Measurements from ENCODE around the gene DEPDC1.
A peak's percentile ranks its signal among the peaks of the same experiment; 100 is the strongest.

DEPDC1 gene

DNA sequence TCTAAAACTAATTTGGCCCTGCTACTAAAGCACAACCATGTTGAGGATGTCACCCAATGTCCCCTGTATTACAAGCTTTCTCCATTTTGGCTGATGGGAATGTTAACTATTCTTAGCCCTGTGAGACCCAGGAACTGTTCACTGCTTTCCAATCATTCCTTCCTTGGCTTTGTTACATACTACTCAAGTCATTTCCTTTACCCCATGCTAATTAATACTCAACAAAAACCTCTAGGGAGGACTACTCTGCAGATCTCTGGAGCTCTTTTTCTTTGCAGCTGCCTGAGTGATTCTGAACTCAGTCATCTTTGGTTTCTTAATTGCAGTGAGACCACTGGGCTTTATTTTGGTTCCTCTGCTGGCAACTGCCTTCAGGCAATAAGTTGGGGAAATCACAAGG is 23.8 kb downstream of the DEPDC1 start:
- no peak for DNase-seq (ENCODE audit: low spot score)

GRCh38 chr1:68470388-68470970 is 26.4 kb downstream of the DEPDC1 start:
- DNase-seq (ENCODE audit: low spot score) = peak; percentile 22

- DNase-seq (ENCODE audit: low spot score) = no peak
Measured at GRCh38 chr1:68464891-68465290, 32.0 kb downstream of the DEPDC1 start.

- DNase-seq (ENCODE audit: low spot score) = no peak
Measured at GRCh38 chr1:68460935-68461334, 35.9 kb downstream of the DEPDC1 start.

DNA sequence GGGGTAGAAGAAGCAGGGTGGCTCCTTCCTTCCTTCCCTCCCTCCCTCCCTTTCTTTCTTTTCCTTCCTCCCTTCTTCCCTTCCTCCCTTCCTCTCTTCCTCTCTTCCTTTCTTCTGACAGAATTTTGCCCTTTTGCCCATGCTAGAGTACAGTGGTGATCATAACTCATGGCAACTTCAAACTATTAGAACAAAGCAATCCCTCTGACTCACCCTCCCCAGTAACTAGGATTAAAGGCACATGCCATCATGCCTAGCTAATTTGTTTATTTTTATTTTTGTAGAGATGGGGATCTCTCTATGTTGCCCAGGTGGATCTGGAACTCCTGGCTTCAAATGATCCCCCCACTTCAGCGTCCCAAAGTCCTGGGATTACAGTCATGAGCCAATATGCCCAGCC is 37.1 kb downstream of the DEPDC1 start:
- DNase-seq (ENCODE audit: low spot score) = no peak

GRCh38 chr1:68459091-68459490 is 37.8 kb downstream of the DEPDC1 start:
- DNase-seq (ENCODE audit: low spot score) = no peak

DNA sequence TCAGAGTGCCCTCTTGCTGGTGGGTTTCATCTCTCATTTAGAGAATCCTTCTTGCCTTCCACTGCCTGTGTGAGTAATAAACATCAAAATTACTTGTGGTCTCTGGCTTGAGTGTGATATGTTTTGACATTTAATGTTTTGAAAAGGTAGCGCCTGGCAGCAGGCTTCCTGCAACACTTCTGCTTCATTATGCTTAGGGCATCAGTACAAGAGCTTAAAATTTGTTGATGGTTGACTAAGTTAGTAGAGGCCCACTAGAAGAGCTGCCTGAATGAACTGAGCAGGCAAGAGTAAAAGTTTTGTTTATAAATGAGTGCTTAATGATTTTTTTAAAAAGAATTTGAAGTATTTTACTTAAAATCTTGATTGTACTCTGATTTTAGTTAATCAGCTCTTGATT is 40.7 kb downstream of the DEPDC1 start:
- DNase-seq (ENCODE audit: low spot score) = no peak

- no peak for DNase-seq (ENCODE audit: low spot score)
Measured at GRCh38 chr1:68454534-68454933, 42.3 kb downstream of the DEPDC1 start.

DNA sequence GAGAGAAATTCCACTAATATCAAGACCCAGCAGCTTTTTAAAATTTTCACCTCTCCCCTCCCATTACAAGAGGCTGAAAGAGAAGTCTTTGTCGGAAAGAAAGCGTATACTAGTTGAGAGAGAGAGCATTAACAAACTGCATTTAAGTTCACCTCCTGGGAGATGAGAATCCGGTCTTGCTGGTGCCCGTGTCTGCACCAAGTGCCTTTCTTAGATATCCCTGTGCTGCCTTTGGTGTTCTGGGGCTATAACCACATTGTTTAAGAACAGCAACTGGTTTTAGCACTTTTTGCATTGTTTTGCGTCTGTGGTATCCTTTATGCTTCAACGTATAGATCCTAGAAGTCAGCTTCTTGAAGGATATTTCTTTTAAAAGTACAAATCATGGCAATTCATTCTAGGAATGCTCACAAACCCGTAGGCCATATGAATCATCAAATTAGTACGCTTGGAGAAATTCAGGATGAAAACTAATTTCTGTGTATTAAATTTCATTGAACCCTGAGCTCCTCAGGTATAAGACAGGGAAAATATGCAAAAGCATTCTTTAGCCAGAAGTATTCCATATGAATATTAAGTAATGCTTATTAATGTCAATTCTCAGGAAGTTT is 43.7 kb downstream of the DEPDC1 start:
- no peak for DNase-seq (ENCODE audit: low spot score)

- peak; percentile 29 for DNase-seq (ENCODE audit: low spot score)
Measured at GRCh38 chr1:68449901-68450300, 47.0 kb downstream of the DEPDC1 start, which contains the start of gene RPE65. TSS of gene RPE65 (minus strand) at chr1:68449954. CDS start at chr1:68449905, 49 bp downstream.

DNA sequence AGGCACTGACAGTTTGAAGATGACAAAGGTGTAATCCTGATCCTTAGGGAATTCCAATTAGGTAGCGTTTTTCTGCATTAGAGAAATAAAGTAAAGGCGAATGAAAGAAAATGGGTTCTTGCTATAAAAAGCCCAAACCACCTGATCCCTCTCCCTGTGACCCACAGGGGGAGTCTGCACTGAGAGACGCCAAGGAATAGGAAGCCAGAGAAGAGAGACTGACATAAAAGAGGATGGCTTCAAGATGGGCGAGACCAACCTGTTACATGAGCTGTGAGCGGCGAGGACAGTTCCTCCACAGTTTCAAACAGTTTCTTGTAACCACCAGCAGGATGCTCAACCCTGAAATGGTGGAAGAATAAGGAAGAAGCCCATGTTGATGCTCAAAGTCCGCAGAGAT is 48.5 kb downstream of the DEPDC1 start:
- no peak for DNase-seq (ENCODE audit: low spot score)

DNA sequence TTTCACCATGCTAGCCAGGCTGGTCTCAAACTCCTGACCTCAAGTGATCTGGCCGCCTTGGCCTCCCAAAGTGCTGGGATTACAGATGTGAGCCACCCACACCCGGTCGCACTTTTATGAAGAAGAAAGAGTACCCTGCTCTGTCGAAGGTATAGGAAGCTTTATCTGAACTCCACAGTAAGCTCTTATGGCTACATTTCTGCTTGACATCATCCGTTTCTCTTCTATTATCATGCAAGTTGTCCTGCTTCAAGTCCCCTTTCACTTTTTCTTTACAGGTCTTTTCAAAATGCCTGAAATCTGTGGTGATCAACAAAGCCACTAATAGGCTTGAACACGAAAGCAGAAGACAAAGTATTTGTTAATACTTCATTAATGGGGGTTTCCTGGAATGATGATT is 51.2 kb downstream of the DEPDC1 start:
- DNase-seq (ENCODE audit: low spot score) = no peak

DNA sequence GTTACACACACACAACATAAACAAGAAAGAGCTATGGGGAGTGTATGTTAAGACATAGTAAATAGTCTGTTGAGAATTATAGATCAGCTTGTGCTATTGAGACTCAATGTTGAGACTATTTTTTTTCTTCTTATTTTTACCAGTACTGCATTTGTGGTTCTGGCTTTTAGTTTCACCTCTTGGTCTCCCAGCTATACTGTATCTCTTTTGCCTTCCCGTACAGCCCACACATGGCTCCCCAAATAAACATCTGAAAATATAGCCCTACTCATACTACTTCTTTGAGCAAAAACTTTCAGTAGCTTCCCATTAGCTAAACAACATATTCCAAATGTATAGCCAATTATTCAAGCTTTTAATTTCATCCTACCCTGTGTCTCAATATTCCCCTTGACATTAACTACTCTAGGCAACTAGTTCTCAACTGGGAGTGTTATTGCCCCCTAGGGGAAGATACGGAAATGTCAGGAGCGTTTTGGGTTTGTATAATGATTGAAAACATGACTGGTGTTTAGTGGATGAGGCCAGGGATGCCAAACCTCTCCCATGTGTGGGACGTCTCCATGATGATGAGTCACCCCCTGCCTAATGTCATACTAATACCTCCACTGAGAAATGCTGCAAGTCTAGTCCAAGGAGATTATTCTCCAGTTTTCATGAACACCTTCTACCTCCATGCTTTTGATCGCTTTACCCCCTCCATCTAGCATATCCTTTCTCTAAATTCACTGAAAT is 53.9 kb downstream of the DEPDC1 start:
- DNase-seq (ENCODE audit: low spot score) = peak; percentile 26

GRCh38 chr1:68442006-68442405 is 54.9 kb downstream of the DEPDC1 start:
- DNase-seq (ENCODE audit: low spot score) = no peak

- no peak for DNase-seq (ENCODE audit: low spot score)
Measured at GRCh38 chr1:68438310-68438709, 58.6 kb downstream of the DEPDC1 start.

- peak; percentile 22 for DNase-seq (ENCODE audit: low spot score)
Measured at GRCh38 chr1:68433395-68433794, 63.5 kb downstream of the DEPDC1 start.

DNA sequence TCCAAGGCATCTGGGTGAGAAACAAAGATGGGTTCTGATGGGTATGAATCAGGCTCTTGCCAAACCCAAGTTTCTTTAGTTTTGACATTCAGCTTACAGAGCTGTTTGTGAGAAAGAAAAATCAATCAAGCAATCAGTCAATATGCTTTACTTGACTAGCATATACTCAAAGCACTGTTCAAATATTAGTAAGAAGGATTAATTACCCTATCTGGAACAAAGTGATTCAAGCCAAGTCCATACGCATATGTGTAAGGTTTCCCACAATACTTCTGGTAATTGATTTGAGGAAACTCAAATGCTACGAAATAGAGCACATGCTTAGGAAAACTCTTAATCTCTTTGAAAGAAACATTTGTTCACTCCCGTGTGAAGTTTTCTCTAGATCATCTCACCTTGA is 65.8 kb downstream of the DEPDC1 start:
- no peak for DNase-seq (ENCODE audit: low spot score)

DNA sequence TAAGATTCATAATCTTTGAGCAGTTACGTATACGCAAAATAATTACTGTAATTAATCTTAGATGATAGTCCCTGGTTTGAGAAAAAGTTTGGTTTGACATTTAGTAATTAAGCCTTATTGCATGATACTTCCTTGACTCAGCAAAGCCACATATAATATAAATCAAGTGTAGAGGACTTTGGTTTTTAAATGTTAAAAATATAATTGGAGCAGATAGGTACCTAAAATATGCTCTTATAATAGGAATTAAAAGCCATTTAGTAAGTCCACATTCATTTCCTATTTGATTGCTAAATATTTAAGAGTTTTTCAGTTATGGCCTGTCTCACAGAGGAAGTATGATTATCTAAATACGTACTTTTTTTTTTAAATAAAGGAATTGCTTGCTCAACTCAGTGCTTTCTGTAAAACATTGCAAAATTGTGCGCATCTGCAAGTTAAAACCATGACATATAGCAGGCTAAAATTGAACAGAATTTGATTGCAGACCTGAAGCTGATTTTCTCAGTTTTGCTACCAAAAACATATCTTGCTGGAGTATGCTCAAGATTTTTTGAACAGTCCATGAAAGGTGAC is 67.6 kb downstream of the DEPDC1 start:
- DNase-seq (ENCODE audit: low spot score) = no peak

- DNase-seq (ENCODE audit: low spot score) = no peak
Measured at GRCh38 chr1:68426594-68426993, 70.3 kb downstream of the DEPDC1 start.

All from Ammon's horn (tissue), 1 donor.